Mesenchymal stem cell (in vitro differentiated cells and primary cell): ENCODE measurements around the gene DUOX2.

Experiments used
- DNase-seq: peaks from one replicate; pipeline ENCODE4 v3.0.0-alpha.2; 2013
- H2AFZ ChIP-seq: one replicate; pipeline ENCODE4 v1.6.1; 2013; ENCODE audit warnings: low read depth, mild to moderate bottlenecking, control low read depth, inconsistent platforms, low read length, moderate library complexity
- H2AK5ac ChIP-seq: 2 replicates; pipeline ENCODE4 v1.6.1; 2013; ENCODE audit warnings: low read length, moderate library complexity, mild to moderate bottlenecking, inconsistent platforms; ENCODE audit not compliant: severe bottlenecking
- H2BK120ac ChIP-seq: one replicate; pipeline ENCODE4 v1.6.1; 2013; ENCODE audit warnings: low read depth, mild to moderate bottlenecking, inconsistent platforms, low read length, moderate library complexity
- H2BK12ac ChIP-seq, 2 experiments: one replicate each; pipeline ENCODE4 v1.6.1; 2013; ENCODE audit warnings: inconsistent platforms in 2 of 2, low read length in 2 of 2, mild to moderate bottlenecking in 2 of 2, moderate library complexity in 2 of 2, control low read depth in 1 of 2
- H2BK15ac ChIP-seq: one replicate; pipeline ENCODE4 v1.6.1; 2013; ENCODE audit warnings: mild to moderate bottlenecking, low read depth, inconsistent platforms; ENCODE audit not compliant: poor library complexity, severe bottlenecking
- H2BK5ac ChIP-seq: 2 replicates; pipeline ENCODE4 v1.6.1; 2013; ENCODE audit warnings: low read depth, mild to moderate bottlenecking, low read length, control low read depth, inconsistent platforms; ENCODE audit not compliant: poor library complexity, severe bottlenecking
- H3K14ac ChIP-seq, 2 experiments: one replicate each; pipeline ENCODE4 v1.6.1; 2013; ENCODE audit warnings: inconsistent platforms in 2 of 2, low read length in 2 of 2, control low read depth in 1 of 2, mild to moderate bottlenecking in 1 of 2, moderate library complexity in 1 of 2
- H3K18ac ChIP-seq, 2 experiments: one replicate each; pipeline ENCODE4 v1.6.1; 2013; ENCODE audit warnings: inconsistent platforms in 2 of 2, low read length in 2 of 2, control low read depth in 1 of 2, low read depth in 1 of 2, mild to moderate bottlenecking in 1 of 2
- H3K23ac ChIP-seq, 2 experiments: one replicate each; pipeline ENCODE4 v1.6.1; 2013; ENCODE audit warnings: inconsistent platforms in 2 of 2, low read length in 2 of 2, mild to moderate bottlenecking in 2 of 2, moderate library complexity in 2 of 2, control low read depth in 1 of 2
- H3K27ac ChIP-seq: 2 replicates; pipeline ENCODE4 v1.5.1; 2013; ENCODE audit warnings: mild to moderate bottlenecking, moderate library complexity, low read length, control low read depth, inconsistent platforms; ENCODE audit not compliant: poor library complexity, severe bottlenecking
- H3K27me3 ChIP-seq, 2 experiments: 2 replicates each; pipeline versions ENCODE4 v1.6.1 to v1.7.0; 2013; ENCODE audit warnings: low read length in 2 of 2, mild to moderate bottlenecking in 2 of 2, moderate library complexity in 2 of 2, control low read depth in 1 of 2, inconsistent platforms in 1 of 2; ENCODE audit not compliant: control insufficient read depth in 1 of 2, insufficient read depth in 1 of 2
- H3K36me3 ChIP-seq, 2 experiments: 2 replicates each; pipeline versions ENCODE4 v1.6.1 to v1.7.0; 2013; ENCODE audit warnings: low read length in 2 of 2, control low read depth in 1 of 2, inconsistent platforms in 1 of 2, low read depth in 1 of 2, mild to moderate bottlenecking in 1 of 2; ENCODE audit not compliant: insufficient read depth in 2 of 2, control insufficient read depth in 1 of 2
- H3K4ac ChIP-seq, 2 experiments: one replicate each; pipeline ENCODE4 v1.6.1; 2013; ENCODE audit warnings: inconsistent platforms in 2 of 2, low read length in 2 of 2, mild to moderate bottlenecking in 2 of 2, moderate library complexity in 2 of 2, control low read depth in 1 of 2, low read depth in 1 of 2
- H3K4me1 ChIP-seq: 2 replicates; pipeline ENCODE4 v1.6.1; 2013; ENCODE audit warnings: low read depth, low read length, control low read depth; ENCODE audit not compliant: control insufficient read depth, insufficient read depth
- H3K4me2 ChIP-seq: 2 replicates; pipeline ENCODE4 v1.6.1; 2013; ENCODE audit warnings: low read length, mild to moderate bottlenecking, inconsistent platforms; ENCODE audit not compliant: poor library complexity, severe bottlenecking
- H3K4me3 ChIP-seq, 2 experiments: 2 replicates each; pipeline versions ENCODE4 v1.5.1 to v1.7.0; 2013; ENCODE audit warnings: low read length in 2 of 2, mild to moderate bottlenecking in 2 of 2, control low read depth in 1 of 2, low read depth in 1 of 2; ENCODE audit not compliant: insufficient read depth in 1 of 2
- H3K79me1 ChIP-seq: replicated peaks from 2 replicates; pipeline ENCODE4 v1.6.1; 2013; ENCODE audit warnings: mild to moderate bottlenecking, control low read depth, low read length, inconsistent platforms; ENCODE audit not compliant: poor library complexity, severe bottlenecking
- H3K9ac ChIP-seq: 2 replicates; pipeline ENCODE4 v1.7.0; 2013; ENCODE audit warnings: mild to moderate bottlenecking, low read length, moderate library complexity
- H3K9me3 ChIP-seq: 2 replicates; pipeline ENCODE4 v1.7.0; 2013; ENCODE audit warnings: mild to moderate bottlenecking, low read length; ENCODE audit not compliant: control insufficient read depth
- H4K8ac ChIP-seq: one replicate; pipeline ENCODE4 v1.6.1; 2013; ENCODE audit warnings: inconsistent platforms, mild to moderate bottlenecking, low read length, moderate library complexity
- H4K91ac ChIP-seq: one replicate; pipeline ENCODE4 v1.6.1; 2013; ENCODE audit warnings: mild to moderate bottlenecking, low read length, inconsistent platforms
- WGBS: methylation state at CpG from one replicate; pipeline ENCODE4 v1.1.7; 2013; ENCODE audit warnings: mixed read lengths; 5-methylcytosine and 5-hydroxymethylcytosine counted together

Gene DUOX2

DNA sequence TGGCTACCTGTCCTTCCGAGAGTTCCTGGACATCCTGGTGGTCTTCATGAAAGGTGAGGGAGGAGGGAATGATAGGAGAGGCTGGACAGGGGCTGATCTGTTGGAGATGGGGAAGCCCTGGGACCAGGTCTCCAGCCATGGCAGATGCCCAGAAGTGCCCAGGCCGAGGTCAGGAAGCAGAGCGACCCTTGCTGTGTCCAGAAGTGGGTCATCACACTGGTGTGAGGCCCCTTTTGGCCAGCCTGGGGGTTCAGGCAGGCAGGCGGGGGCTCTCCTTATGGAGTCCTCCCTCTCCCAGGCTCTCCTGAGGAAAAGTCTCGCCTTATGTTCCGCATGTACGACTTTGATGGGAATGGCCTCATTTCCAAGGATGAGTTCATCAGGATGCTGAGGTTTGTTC lies 33.6 kb upstream of the DUOX2 start:
- WGBS: 94% methylated on average over 7 of the region's 7 CpGs
- Histone ChIP-seq H2BK15ac (no peak overlapping the region), H3K27me3 (peaks cover 10 to 36% of the 10 kb centered on the region in 2 experiments), H3K4ac (no peak overlapping the region), H3K4me2 (no peak overlapping the region), H3K9ac (no peak overlapping the region), H3K14ac (no peak overlapping the region), H3K4me3 (no peak overlapping the region), H3K79me1 (no peaks in the 10 kb centered on the region), H3K23ac (no peak overlapping the region), H3K4me1 (peaks cover 6% of the 10 kb centered on the region), H4K8ac (no peak overlapping the region), H2AK5ac (no peak overlapping the region), H2AFZ (no peak overlapping the region), H2BK5ac (no peak overlapping the region), H3K18ac (no peak overlapping the region), H3K27ac (no peak overlapping the region), H3K36me3 (peaks cover 4 to 13% of the 10 kb centered on the region in 2 experiments), H3K9me3 (no peaks in the 10 kb centered on the region), H4K91ac (no peak overlapping the region), H2BK12ac (no peak overlapping the region), H2BK120ac (no peak overlapping the region)
- DNase-seq: no peak

DNA sequence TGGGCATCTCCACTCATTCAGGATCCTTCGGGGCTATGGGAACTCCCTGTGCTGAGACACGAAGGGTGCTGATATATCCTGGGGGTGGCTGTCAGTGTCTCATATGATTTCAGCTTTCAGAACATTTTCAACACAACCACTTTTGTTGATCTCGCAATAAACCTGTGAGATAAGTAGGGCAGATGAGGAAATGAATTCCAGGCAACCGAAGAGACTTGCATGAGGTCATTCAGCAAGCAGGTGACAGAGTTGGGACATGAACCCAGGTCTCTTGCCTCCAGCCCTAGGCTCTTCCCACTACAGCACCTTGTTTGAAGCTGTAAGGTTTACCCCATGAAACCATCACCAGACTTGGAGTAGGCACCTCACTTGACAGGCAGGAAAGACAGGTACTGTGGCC lies 32.4 kb upstream of the DUOX2 start:
- Histone ChIP-seq H3K4ac (no peak overlapping the region), H3K18ac (no peak overlapping the region), H3K23ac (no peak overlapping the region), H3K9ac (no peak overlapping the region), H2BK5ac (no peak overlapping the region), H4K8ac (no peak overlapping the region), H3K27me3 (peaks cover 10 to 36% of the 10 kb centered on the region in 2 experiments), H3K9me3 (no peaks in the 10 kb centered on the region), H3K4me1 (peaks cover 6% of the 10 kb centered on the region), H2BK12ac (no peak overlapping the region), H2BK15ac (no peak overlapping the region), H3K4me2 (no peak overlapping the region), H3K14ac (no peak overlapping the region), H3K36me3 (peaks cover under 1 to 3% of the 10 kb centered on the region in 2 experiments), H2AFZ (no peak overlapping the region), H3K4me3 (no peak overlapping the region), H4K91ac (no peak overlapping the region), H3K27ac (no peak overlapping the region), H2AK5ac (no peak overlapping the region), H3K79me1 (no peaks in the 10 kb centered on the region), H2BK120ac (no peak overlapping the region)
- DNase-seq: no peak
- 98% methylated on average over 4 of the region's 4 CpGs for WGBS

DNA sequence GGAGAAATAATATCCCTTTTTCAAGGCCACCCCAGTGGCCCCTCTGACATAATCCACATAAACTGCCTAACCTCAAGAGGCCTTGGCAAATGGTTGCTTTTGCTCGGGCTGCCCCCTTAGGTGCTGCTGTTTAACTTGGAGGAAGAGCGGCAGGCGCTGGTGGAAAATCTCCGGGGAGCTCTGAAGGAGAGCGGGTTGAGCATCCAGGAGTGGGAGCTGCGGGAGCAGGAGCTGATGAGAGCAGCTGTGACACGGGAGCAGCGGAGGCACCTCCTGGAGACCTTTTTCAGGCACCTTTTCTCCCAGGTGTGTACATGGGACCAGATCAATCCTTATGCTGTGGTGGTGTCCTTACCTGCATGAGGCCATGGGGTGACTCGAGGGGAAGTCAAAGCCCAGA lies 30.8 kb upstream of the DUOX2 start:
- Histone ChIP-seq H2BK15ac (no peak overlapping the region), H3K79me1 (no peaks in the 10 kb centered on the region), H3K4me1 (peaks cover 6% of the 10 kb centered on the region), H3K4me3 (no peak overlapping the region), H2BK5ac (no peak overlapping the region), H3K36me3 (no peaks in the 10 kb centered on the region), H3K9ac (no peak overlapping the region), H3K9me3 (no peaks in the 10 kb centered on the region), H2AK5ac (no peak overlapping the region), H3K27ac (no peak overlapping the region), H3K18ac (no peak overlapping the region), H3K4ac (no peak overlapping the region), H3K4me2 (no peak overlapping the region), H3K23ac (no peak overlapping the region), H4K91ac (no peak overlapping the region), H2BK120ac (no peak overlapping the region), H2BK12ac (no peak overlapping the region), H4K8ac (no peak overlapping the region), H3K14ac (no peak overlapping the region), H2AFZ (no peak overlapping the region), H3K27me3 (peaks cover 10 to 33% of the 10 kb centered on the region in 2 experiments)
- WGBS: 87% methylated on average over 8 of the region's 9 CpGs
- no peak for DNase-seq

DNA sequence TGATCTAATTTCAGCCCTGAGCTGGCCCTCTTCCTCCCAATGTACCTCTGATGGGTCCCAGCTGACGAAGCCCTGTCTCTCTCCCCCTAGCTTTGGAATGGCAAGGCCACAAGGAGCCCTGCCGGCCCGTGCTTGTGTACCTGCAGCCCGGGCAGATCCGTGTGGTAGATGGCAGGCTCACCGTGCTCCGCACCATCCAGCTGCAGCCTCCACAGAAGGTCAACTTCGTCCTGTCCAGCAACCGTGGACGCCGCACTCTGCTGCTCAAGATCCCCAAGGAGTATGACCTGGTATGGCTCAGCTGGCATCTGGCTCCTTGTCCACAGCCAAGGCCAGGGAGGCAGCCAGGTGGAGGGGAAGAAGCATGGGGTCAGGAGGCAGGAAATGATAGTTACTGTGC lies 30.0 kb upstream of the DUOX2 start:
- Histone ChIP-seq H3K4me2 (no peak overlapping the region), H3K36me3 (no peaks in the 10 kb centered on the region), H3K9ac (no peak overlapping the region), H2BK5ac (no peak overlapping the region), H3K27ac (no peak overlapping the region), H3K79me1 (no peaks in the 10 kb centered on the region), H3K14ac (no peak overlapping the region), H2BK15ac (no peak overlapping the region), H2BK120ac (no peak overlapping the region), H4K91ac (peak overlapping the region; percentile 21), H3K4me3 (no peak overlapping the region), H3K4me1 (peaks cover 6% of the 10 kb centered on the region), H2AK5ac (no peak overlapping the region), H3K27me3 (peaks cover 10 to 33% of the 10 kb centered on the region in 2 experiments), H3K9me3 (no peaks in the 10 kb centered on the region), H4K8ac (no peak overlapping the region), H2BK12ac (no peak overlapping the region), H3K4ac (no peak overlapping the region), H3K23ac (no peak overlapping the region), H2AFZ (no peak overlapping the region), H3K18ac (no peak overlapping the region)
- WGBS: 87% methylated on average over 11 of the region's 11 CpGs
- no peak for DNase-seq
